Thyroid gland (tissue), 4 donors: ENCODE measurements around the gene GNAQ. TPM values are rescaled to one million over a fixed set of nuclear protein-coding genes. Genes with fewer than 3 reads are reported as not detected.
A peak's percentile ranks its signal among the peaks of the same experiment; 100 is the strongest.

ENCODE experiments used
- DNase-seq, 2 donors: peaks; one replicate each; pipeline ENCODE4 v3.0.0-alpha.2; 2019
- H3K27ac ChIP-seq, 3 donors: fragments of 200-600 bp; sonication (generic); 1 replicate in 2 of 3; 2 replicates in 1 of 3; pipeline ENCODE4 v1.5.1; 2016 to 2019; ENCODE audit warnings: mild to moderate bottlenecking in 1 of 3, moderate library complexity in 1 of 3
- H3K27me3 ChIP-seq: fragments of 200-600 bp; sonication (generic); one replicate; pipeline ENCODE4 v1.5.1; 2019
- H3K36me3 ChIP-seq, 2 donors: fragments of 200-600 bp; sonication (generic); one replicate each; pipeline ENCODE4 v1.5.1; 2016 to 2019
- H3K4me1 ChIP-seq, 2 donors: fragments of 200-600 bp; sonication (generic); one replicate each; pipeline ENCODE4 v1.5.1; 2017 to 2019
- H3K4me3 ChIP-seq, 3 donors: fragments of 200-600 bp; sonication (generic); replicated peaks in 1 of 3; 1 replicate in 2 of 3; 2 replicates in 1 of 3; pipeline ENCODE4 v1.5.1; 2016; ENCODE audit warnings: mild to moderate bottlenecking in 1 of 3
- H3K9me3 ChIP-seq: fragments of 200-600 bp; sonication (generic); one replicate; pipeline ENCODE4 v1.5.1; 2017
- CTCF ChIP-seq, 6 experiments: fragments of 200-600 bp in 3 of 6; fragments of 450-650 bp in 3 of 6; sonication (generic) in 3 of 6; IDR thresholded peaks; one replicate each; pipeline ENCODE4 v1.5.1; 2016 to 2019; ENCODE audit warnings: antibody characterized with exemption in 6 of 6, mild to moderate bottlenecking in 2 of 6, inconsistent platforms in 1 of 6, moderate library complexity in 1 of 6
- POLR2A ChIP-seq, 2 donors: fragments of 450-650 bp; IDR thresholded peaks; one replicate each; pipeline ENCODE4 v1.6.1; 2017; ENCODE audit warnings: antibody characterized with exemption in 2 of 2, mild to moderate bottlenecking in 2 of 2, moderate library complexity in 1 of 2
- WGBS, 2 donors: methylation state at CpG; one replicate each; pipeline ENCODE4 v1.1.5; 2017; 5-methylcytosine and 5-hydroxymethylcytosine counted together
- intact Hi-C: fragments of 100-400 bp; cut with DNase I; formaldehyde crosslinking; loops from one replicate; pipeline ENCODE4 v1.15.1; 2023
- total RNA-seq, 4 donors: library from RNA; depleted of rRNA; stranded (reverse); fragments of >200 nt; gene quantifications; one replicate each; pipeline ENCODE4 v1.2.3, GENCODE V29; 2016

Gene GNAQ
- total RNA-seq, 4 donors from 2014 or later, result 40.0 to 60.8 (median 58.1) TPM

GRCh38 chr9:77985996-77986395 is 45.6 kb downstream of the GNAQ start:
- no peak overlapping the region for H3K4me3 ChIP-seq
- intact Hi-C loops, result no loop called here
- H3K4me1 ChIP-seq, result peaks cover 21% of the 10 kb centered on the region in 2 donors
- no peaks in the 10 kb centered on the region for H3K9me3 ChIP-seq
- DNase-seq, result no peak
- no peaks in the 10 kb centered on the region for H3K27me3 ChIP-seq
- no peak overlapping the region for H3K27ac ChIP-seq
- no peaks in the 10 kb centered on the region for H3K36me3 ChIP-seq
- TF ChIP-seq CTCF (IDR thresholded peaks at IDR 0.05) (no peak), POLR2A (IDR thresholded peaks at IDR 0.05) (no peak)
- WGBS, 2 donors, result 95 to 100% methylated on average over 1 of the region's 1 CpG

- WGBS, 2 donors, result 82 to 83% methylated on average over 1 of the region's 1 CpG
These were observed 48.3 kb downstream of the GNAQ start for GRCh38 chr9:77983320-77983662.

GRCh38 chr9:77982581-77983319 is 48.9 kb downstream of the GNAQ start:
- H3K9me3 ChIP-seq, result no peaks in the 10 kb centered on the region
- no peaks in the 10 kb centered on the region for H3K27me3 ChIP-seq
- no peaks in the 10 kb centered on the region for H3K36me3 ChIP-seq
- intact Hi-C loops, result no loop called here
- H3K4me3 ChIP-seq, result no peak overlapping the region
- no peak overlapping the region for H3K27ac ChIP-seq
- WGBS, 2 donors, result 88 to 90% methylated on average over 7 of the region's 7 CpGs
- TF ChIP-seq CTCF (IDR thresholded peaks at IDR 0.05) (no peak), POLR2A (IDR thresholded peaks at IDR 0.05) (no peak)
- peaks cover 11 to 28% of the 10 kb centered on the region in 2 donors for H3K4me1 ChIP-seq
- DNase-seq, result no peak

More at GRCh38 chr9:77983320-77983662, 48.3 kb downstream of the GNAQ start:
- Histone ChIP-seq H3K27me3 (no peaks in the 10 kb centered on the region), H3K9me3 (no peaks in the 10 kb centered on the region), H3K4me1 (peaks cover 11 to 24% of the 10 kb centered on the region in 2 donors), H3K27ac (no peak overlapping the region), H3K36me3 (no peaks in the 10 kb centered on the region), H3K4me3 (no peak overlapping the region)
- intact Hi-C loops, result no loop called here
- no peak for DNase-seq
- TF ChIP-seq POLR2A (IDR thresholded peaks at IDR 0.05) (no peak), CTCF (IDR thresholded peaks at IDR 0.05) (no peak)

GRCh38 chr9:77981907-77982306 is 49.7 kb downstream of the GNAQ start:
- TF ChIP-seq POLR2A (IDR thresholded peaks at IDR 0.05) (no peak), CTCF (IDR thresholded peaks at IDR 0.05) (no peak)
- H3K4me3 ChIP-seq, result no peak overlapping the region
- H3K27me3 ChIP-seq, result no peaks in the 10 kb centered on the region
- H3K9me3 ChIP-seq, result no peaks in the 10 kb centered on the region
- intact Hi-C loops, result no loop called here
- 73 to 83% methylated on average over 1 of the region's 1 CpG for WGBS, 2 donors
- DNase-seq, result no peak
- H3K27ac ChIP-seq, result peak overlapping the region in 1 of 3 donors; percentile 38
- peaks cover 11 to 36% of the 10 kb centered on the region in 2 donors for H3K4me1 ChIP-seq
- H3K36me3 ChIP-seq, result no peaks in the 10 kb centered on the region

- 8% methylated on average over 2 of the region's 2 CpGs for WGBS, 2 donors
- no peaks in the 10 kb centered on the region for H3K27me3 ChIP-seq
- peaks cover 11 to 39% of the 10 kb centered on the region in 2 donors for H3K4me1 ChIP-seq
- H3K4me3 ChIP-seq, result no peak overlapping the region
- H3K36me3 ChIP-seq, result no peaks in the 10 kb centered on the region
- intact Hi-C loops, result no loop called here
- TF ChIP-seq POLR2A (IDR thresholded peaks at IDR 0.05) (no peak), CTCF (IDR thresholded peaks at IDR 0.05) (peak in 3 of 6 experiments; percentile 6 to 26 (median 10))
- peak overlapping the region in 2 of 3 donors; percentile 15 to 38 for H3K27ac ChIP-seq
- no peaks in the 10 kb centered on the region for H3K9me3 ChIP-seq
- DNase-seq, result peak; percentile 51 to 67
These were observed 50.3 kb downstream of the GNAQ start for GRCh38 chr9:77981332-77981731.
